Thoracic aorta (tissue), 2 donors: ENCODE measurements around the gene SPAG9. TPM values are rescaled to one million over a fixed set of nuclear protein-coding genes. Genes with fewer than 3 reads are reported as not detected.
A peak's percentile ranks its signal among the peaks of the same experiment; 100 is the strongest.

Experiments
- ATAC-seq: fragments of 150-250 bp; one replicate; pipeline ENCODE4 v1.8.0; 2017; ENCODE audit warnings: low read depth; ENCODE audit not compliant: insufficient number of reproducible peaks, low FRiP score
- DNase-seq: peaks from one replicate; pipeline ENCODE4 v3.0.0-alpha.2; 2020; ENCODE audit warnings: low spot score
- H3K27ac ChIP-seq, 2 donors: fragments of 200-600 bp; sonication (generic); 1 replicate in 1 of 2; 2 replicates in 1 of 2; pipeline ENCODE4 v1.5.1; 2016; ENCODE audit warnings: mild to moderate bottlenecking in 2 of 2, moderate library complexity in 2 of 2
- H3K27me3 ChIP-seq: fragments of 200-600 bp; sonication (generic); replicated peaks from 2 replicates; pipeline ENCODE4 v1.6.0; 2016; ENCODE audit warnings: mild to moderate bottlenecking; ENCODE audit not compliant: insufficient read depth
- H3K36me3 ChIP-seq: fragments of 200-600 bp; sonication (generic); one replicate; pipeline ENCODE4 v1.5.1; 2016
- H3K4me1 ChIP-seq, 2 donors: fragments of 200-600 bp; sonication (generic); 1 replicate in 1 of 2; 2 replicates in 1 of 2; pipeline versions ENCODE4 v1.5.1 to v1.6.0; 2016; ENCODE audit warnings: low read depth in 2 of 2, mild to moderate bottlenecking in 1 of 2; ENCODE audit not compliant: control insufficient read depth in 1 of 2
- H3K4me3 ChIP-seq: fragments of 200-600 bp; sonication (generic); 2 replicates; pipeline ENCODE4 v1.5.1; 2016; ENCODE audit warnings: mild to moderate bottlenecking
- H3K9me3 ChIP-seq: fragments of 200-600 bp; sonication (generic); 2 replicates; pipeline ENCODE4 v1.5.1; 2016
- CTCF ChIP-seq: fragments of 200-600 bp; sonication (generic); IDR thresholded peaks from one replicate; pipeline ENCODE4 v1.5.1; 2019; ENCODE audit warnings: antibody characterized with exemption
- total RNA-seq, 2 donors: library from RNA; depleted of rRNA; stranded (reverse); fragments of >200 nt; gene quantifications; one replicate each; pipeline versions ENCODE4 v1.1.0 to v1.2.3, GENCODE V29; 2016

The SPAG9 gene
- total RNA-seq, 2 donors from 2014 or later, result 105 to 162 TPM

GRCh38 chr17:51147650-51148049 lies 27.0 kb upstream of the SPAG9 start:
- Histone ChIP-seq H3K4me1 (peaks cover 0 to 4% of the 10 kb centered on the region in 2 donors), H3K4me3 (no peak overlapping the region), H3K9me3 (no peaks in the 10 kb centered on the region), H3K27me3 (no peaks in the 10 kb centered on the region), H3K27ac (no peak overlapping the region), H3K36me3 (no peaks in the 10 kb centered on the region)
- TF ChIP-seq CTCF, result no peak
- DNase-seq (no peak), ATAC-seq (no peak)

DNA sequence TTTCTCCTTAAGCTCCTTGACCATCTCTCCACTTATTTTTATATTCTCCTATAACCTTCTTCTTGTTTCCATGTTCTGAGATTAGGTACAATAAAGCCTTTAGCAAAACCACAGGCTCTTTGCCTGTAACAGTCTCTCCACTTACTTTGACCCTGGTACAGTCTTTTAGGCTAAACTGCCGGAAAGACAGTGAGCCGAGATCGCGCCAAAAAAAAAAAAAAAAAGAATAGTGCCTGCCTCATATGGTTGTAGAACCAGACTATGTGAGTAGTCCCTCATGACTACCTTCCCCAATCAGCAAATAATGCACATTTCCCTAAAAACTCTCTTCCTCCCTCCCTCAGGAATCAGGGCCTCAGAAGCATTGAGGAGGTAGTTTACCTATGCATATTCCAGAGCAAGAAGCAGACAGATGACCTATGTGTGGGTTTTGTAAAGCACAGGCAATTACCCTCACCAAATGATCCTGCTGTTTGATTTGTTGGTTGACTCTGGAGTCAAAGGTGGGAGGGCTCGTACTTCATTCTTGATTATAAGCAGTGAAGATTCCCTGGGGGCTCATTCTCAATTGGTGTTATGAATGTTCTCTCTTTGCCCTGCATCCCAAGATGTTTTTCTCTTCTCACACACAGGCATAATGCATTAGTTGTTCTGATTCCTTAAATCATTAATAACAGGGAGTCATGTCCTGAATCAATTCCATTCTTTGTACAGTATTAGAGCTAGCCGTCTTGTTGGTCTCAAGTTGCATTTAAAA lies 23.8 kb upstream of the SPAG9 start:
- TF ChIP-seq CTCF, result no peak
- no peak overlapping the region for H3K27ac ChIP-seq
- no peaks in the 10 kb centered on the region for H3K36me3 ChIP-seq
- no peaks in the 10 kb centered on the region for H3K27me3 ChIP-seq
- no peak for DNase-seq
- no peak for ATAC-seq
- H3K9me3 ChIP-seq, result no peaks in the 10 kb centered on the region
- H3K4me3 ChIP-seq, result no peak overlapping the region
- H3K4me1 ChIP-seq, result no peaks in the 10 kb centered on the region

DNA sequence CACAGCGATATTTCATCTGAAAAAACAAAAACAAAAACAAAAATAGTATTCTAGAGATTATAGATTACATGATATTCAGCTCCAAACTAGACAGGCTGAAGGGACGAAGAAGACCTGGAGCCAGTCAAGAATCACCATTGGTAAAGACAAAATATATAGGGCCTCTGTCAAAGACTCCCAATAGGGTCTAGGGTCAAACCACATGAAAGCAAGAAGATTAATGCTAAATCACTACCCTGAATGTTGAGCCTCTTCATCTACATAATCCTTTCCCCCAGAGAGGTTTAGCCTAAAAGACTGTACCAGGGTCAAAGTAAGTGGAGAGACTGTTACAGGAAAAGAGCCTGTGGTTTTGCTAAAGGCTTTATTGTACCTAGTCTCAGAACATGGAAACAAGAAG lies 21.9 kb upstream of the SPAG9 start:
- no peak for ATAC-seq
- no peak for TF ChIP-seq CTCF
- Histone ChIP-seq H3K36me3 (no peaks in the 10 kb centered on the region), H3K9me3 (no peaks in the 10 kb centered on the region), H3K4me1 (no peaks in the 10 kb centered on the region), H3K4me3 (no peak overlapping the region), H3K27me3 (no peaks in the 10 kb centered on the region), H3K27ac (no peak overlapping the region)
- no peak for DNase-seq

- DNase-seq, result no peak
- TF ChIP-seq CTCF, result no peak
- Histone ChIP-seq H3K9me3 (no peaks in the 10 kb centered on the region), H3K4me3 (no peak overlapping the region), H3K36me3 (no peaks in the 10 kb centered on the region), H3K27me3 (no peaks in the 10 kb centered on the region), H3K27ac (no peak overlapping the region), H3K4me1 (peaks cover 5 to 16% of the 10 kb centered on the region in 2 donors)
- ATAC-seq, result no peak
These were observed 15.3 kb upstream of the SPAG9 start for GRCh38 chr17:51135956-51136355.

DNA sequence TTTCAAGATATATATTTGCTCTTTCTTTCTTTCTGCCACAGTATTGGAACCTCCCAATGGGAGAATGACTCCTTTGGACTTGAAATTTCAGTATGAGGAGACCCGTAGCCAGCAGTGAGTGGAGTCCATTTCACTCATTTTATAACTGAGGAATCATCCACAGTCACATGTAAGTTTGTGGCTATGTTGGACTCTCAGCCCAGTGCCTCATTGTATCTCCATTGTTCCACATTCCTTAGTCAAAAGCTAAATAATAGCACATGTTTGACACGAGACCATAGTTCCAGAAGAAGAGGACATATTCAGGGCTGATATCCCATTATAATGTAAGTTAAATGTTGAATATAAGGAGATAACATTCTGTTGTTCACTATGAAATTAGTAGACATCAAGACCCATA lies 12.7 kb upstream of the SPAG9 start:
- DNase-seq, result no peak

More for the DNA sequence above, 12.7 kb upstream of the SPAG9 start:
- Histone ChIP-seq H3K9me3 (no peaks in the 10 kb centered on the region), H3K4me1 (peaks cover 5 to 16% of the 10 kb centered on the region in 2 donors), H3K4me3 (no peak overlapping the region), H3K27me3 (no peaks in the 10 kb centered on the region), H3K27ac (peak overlapping the region; percentile 54 to 65), H3K36me3 (no peaks in the 10 kb centered on the region)
- ATAC-seq, result no peak
- TF ChIP-seq CTCF, result no peak
